DMS153 (cell line): ENCODE results near the gene NASP.

ENCODE experiments used
- DNase-seq: peaks from one replicate; lab custom pipeline; 2025; lab: John Stamatoyannopoulos, UW

The NASP gene

GRCh38 chr1:45583666-45584350 lies at the start of gene NASP:
Gene NASP, plus strand, starts transcription at chr1:45584041. Its CDS starts 106 bp downstream, at chr1:45584147.
- peak; percentile 68 for DNase-seq

GRCh38 chr1:45535988-45536766 lies 47.7 kb upstream of the NASP start:
- no peak for DNase-seq

- DNase-seq = no peak
Observed at GRCh38 chr1:45536886-45537285, 47.0 kb upstream of the NASP start.

GRCh38 chr1:45541193-45541592 lies 42.6 kb upstream of the NASP start:
- DNase-seq = no peak

- DNase-seq = no peak
Observed at GRCh38 chr1:45542591-45542990, 41.2 kb upstream of the NASP start.

- DNase-seq = no peak
Observed at GRCh38 chr1:45543581-45544417, 40.0 kb upstream of the NASP start.

GRCh38 chr1:45544530-45544929 lies 39.3 kb upstream of the NASP start:
- DNase-seq = no peak

- DNase-seq = no peak
Observed at GRCh38 chr1:45545019-45545493, 38.8 kb upstream of the NASP start.

GRCh38 chr1:45545553-45546310 lies 38.1 kb upstream of the NASP start:
- DNase-seq = no peak

- peak; percentile 94 for DNase-seq
Observed at GRCh38 chr1:45550401-45551351, 33.2 kb upstream of the NASP start, which contains the start of gene AKR1A1. Gene AKR1A1, plus strand, starts transcription at chr1:45550826. Its CDS starts 10,969 bp downstream, at chr1:45561795.

GRCh38 chr1:45551684-45552083 lies 32.2 kb upstream of the NASP start:
- no peak for DNase-seq

- peak; percentile 79 for DNase-seq
Observed at GRCh38 chr1:45552331-45552730, 31.5 kb upstream of the NASP start.

- no peak for DNase-seq
Observed at GRCh38 chr1:45554198-45554597, 29.6 kb upstream of the NASP start.

- DNase-seq = peak; percentile 42
Observed at GRCh38 chr1:45557422-45557944, 26.4 kb upstream of the NASP start.

GRCh38 chr1:45563843-45564242 lies 20.0 kb upstream of the NASP start:
- DNase-seq = no peak

GRCh38 chr1:45566722-45567121 lies 17.1 kb upstream of the NASP start:
- no peak for DNase-seq

- DNase-seq = no peak
Observed at GRCh38 chr1:45567911-45568310, 15.9 kb upstream of the NASP start.

- no peak for DNase-seq
Observed at GRCh38 chr1:45568421-45568820, 15.4 kb upstream of the NASP start.

GRCh38 chr1:45569571-45569961 lies 14.3 kb upstream of the NASP start:
- no peak for DNase-seq

- peak; percentile 65 for DNase-seq
Observed at GRCh38 chr1:45569962-45570581, 13.8 kb upstream of the NASP start.
